ENCODE data around the gene UBE2D3.

DNA sequence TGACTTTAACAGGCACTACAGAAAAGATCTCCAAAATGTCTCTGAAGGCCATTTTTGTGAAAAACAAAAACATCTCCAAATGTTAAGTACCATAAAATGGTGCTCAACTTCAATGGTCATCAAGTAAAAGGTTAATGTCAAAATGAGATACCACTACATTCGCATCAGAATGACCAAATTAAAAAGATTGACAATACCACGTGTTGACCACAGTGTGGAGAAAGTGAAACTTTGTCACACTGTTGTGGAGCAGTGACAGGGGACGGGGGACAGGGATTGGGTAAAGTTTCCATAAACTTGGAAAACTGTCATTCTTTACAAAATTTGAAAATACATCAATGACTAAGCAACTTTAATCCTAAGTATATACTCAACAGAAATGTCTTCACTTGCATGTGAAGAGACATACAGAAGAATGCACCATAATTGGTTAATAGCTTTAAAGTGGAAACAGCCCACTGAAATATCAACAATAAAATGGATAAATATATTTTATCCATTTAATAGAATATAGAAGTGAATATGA lies 22.3 kb upstream of the UBE2D3 start:
- TF ChIP-seq, protein P1, sequence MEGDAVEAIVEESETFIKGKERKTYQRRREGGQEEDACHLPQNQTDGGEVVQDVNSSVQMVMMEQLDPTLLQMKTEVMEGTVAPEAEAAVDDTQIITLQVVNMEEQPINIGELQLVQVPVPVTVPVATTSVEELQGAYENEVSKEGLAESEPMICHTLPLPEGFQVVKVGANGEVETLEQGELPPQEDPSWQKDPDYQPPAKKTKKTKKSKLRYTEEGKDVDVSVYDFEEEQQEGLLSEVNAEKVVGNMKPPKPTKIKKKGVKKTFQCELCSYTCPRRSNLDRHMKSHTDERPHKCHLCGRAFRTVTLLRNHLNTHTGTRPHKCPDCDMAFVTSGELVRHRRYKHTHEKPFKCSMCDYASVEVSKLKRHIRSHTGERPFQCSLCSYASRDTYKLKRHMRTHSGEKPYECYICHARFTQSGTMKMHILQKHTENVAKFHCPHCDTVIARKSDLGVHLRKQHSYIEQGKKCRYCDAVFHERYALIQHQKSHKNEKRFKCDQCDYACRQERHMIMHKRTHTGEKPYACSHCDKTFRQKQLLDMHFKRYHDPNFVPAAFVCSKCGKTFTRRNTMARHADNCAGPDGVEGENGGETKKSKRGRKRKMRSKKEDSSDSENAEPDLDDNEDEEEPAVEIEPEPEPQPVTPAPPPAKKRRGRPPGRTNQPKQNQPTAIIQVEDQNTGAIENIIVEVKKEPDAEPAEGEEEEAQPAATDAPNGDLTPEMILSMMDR (IDR thresholded peaks at IDR 0.05): no peak
- TF ChIP-seq POLR2A (IDR thresholded peaks at IDR 0.05) (no peak), EP300 (IDR thresholded peaks at IDR 0.05) (no peak)
